ENCODE measurements around the gene FOXP1. TPM values are rescaled to one million over a fixed set of nuclear protein-coding genes. Genes with fewer than 3 reads are reported as not detected.

Gene FOXP1
- total and polyA plus RNA-seq, 9 of the 15 experiments (the other 6 are each of a cell fraction or from before 2014, with no cell fraction given) = 7.7 to 34.5 (median 13.7) TPM

DNA sequence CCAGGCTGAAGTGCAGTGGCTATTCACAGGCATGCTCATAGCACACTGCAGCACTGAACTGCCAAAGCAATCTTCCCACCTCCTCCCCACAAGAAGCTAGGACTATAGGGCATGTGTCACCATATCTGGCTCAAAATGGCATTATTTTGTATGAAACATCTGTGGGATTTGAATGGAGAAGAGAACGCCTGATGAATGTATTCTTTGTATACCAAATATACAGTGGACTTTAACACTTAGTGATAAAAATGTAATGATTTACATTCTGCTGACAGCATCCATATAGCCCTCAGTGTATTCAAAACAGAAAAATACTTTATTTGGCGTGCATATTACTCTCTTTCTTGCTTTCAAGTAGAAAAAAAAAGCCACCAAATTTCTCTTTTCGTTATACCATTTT, 257.8 kb downstream of the FOXP1 start:
- intact Hi-C loops (cut with micrococcal nuclease) = no loop called here
- Histone ChIP-seq H3K9me3 (replicated peaks; ENCODE audit: control insufficient read depth, insufficient read depth, low read depth, low read length) (no peaks in the 10 kb centered on the region), H3K36me3 (ENCODE audit: control insufficient read depth, insufficient read depth, low read length) (no peaks in the 10 kb centered on the region), H3K9ac (ENCODE audit: insufficient read depth in 1 of 2, low read depth in 2 of 2, low read length in 2 of 2) (no peak overlapping the region), H3K4me3 (no peak overlapping the region), H3K4me2 (ENCODE audit: insufficient read depth, low read length) (no peak overlapping the region), H3K79me2 (ENCODE audit: control insufficient read depth, insufficient read depth, low read length) (no peaks in the 10 kb centered on the region; the same call in 2 of the 3 replicates), H3K27me3 (ENCODE audit: control insufficient read depth in 2 of 2, insufficient read depth in 2 of 2, low read length in 2 of 2) (no peaks in the 10 kb centered on the region), H3K27ac (ENCODE audit: extremely low read depth, low read depth, low read length) (no peak overlapping the region), H4K20me1 (replicated peaks; ENCODE audit: control insufficient read depth, insufficient read depth, low read length) (no peaks in the 10 kb centered on the region), H2AFZ (ENCODE audit: low read depth, low read length) (no peak overlapping the region), H3K4me1 (replicated peaks in 1 of 2; ENCODE audit: control insufficient read depth in 2 of 2, insufficient read depth in 2 of 2, low read length in 2 of 2) (no peaks in the 10 kb centered on the region), H3K9me1 (ENCODE audit: control insufficient read depth, insufficient read depth, low read length) (no peaks in the 10 kb centered on the region)
- ATAC-seq = no peak
- 48% methylated on average over 3 of the region's 3 CpGs for whole genome bisulfite sequencing (ENCODE audit: insufficient coverage, low coverage, missing lambda C conversion rate)
- DNase-seq (ENCODE audit: extremely low read depth in 1 of 4, low spot score in 3 of 4) = no peak
- ChIA-PET CTCF (ENCODE audit: low intra/inter-chr PET ratio) (no interaction called here), POLR2A (no interaction called here)
- FAIRE-seq = no peak
- no TSS peak for BruUV-seq (replicated peaks)
- in situ Hi-C loops (cut with MboI) = no loop called here
- TF ChIP-seq HEY1 (CRISPR knock-in tag; IDR thresholded peaks at IDR 0.05; ENCODE audit: borderline replicate concordance) (no peak), SRSF1 (IDR thresholded peaks at IDR 0.05; ENCODE audit: low read depth, low read length) (no peak), RCOR1 (IDR thresholded peaks at IDR 0.05; ENCODE audit: borderline replicate concordance in 1 of 2, low read depth in 2 of 2, low read length in 2 of 2) (no peak), CBX5 (IDR thresholded peaks at IDR 0.05; ENCODE audit: borderline replicate concordance, low read depth) (no peak)
- TF ChIP-seq, protein P1, sequence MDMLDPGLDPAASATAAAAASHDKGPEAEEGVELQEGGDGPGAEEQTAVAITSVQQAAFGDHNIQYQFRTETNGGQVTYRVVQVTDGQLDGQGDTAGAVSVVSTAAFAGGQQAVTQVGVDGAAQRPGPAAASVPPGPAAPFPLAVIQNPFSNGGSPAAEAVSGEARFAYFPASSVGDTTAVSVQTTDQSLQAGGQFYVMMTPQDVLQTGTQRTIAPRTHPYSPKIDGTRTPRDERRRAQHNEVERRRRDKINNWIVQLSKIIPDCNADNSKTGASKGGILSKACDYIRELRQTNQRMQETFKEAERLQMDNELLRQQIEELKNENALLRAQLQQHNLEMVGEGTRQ (CRISPR knock-in tag; IDR thresholded peaks at IDR 0.05) = no peak
- TF ChIP-seq, protein P2, sequence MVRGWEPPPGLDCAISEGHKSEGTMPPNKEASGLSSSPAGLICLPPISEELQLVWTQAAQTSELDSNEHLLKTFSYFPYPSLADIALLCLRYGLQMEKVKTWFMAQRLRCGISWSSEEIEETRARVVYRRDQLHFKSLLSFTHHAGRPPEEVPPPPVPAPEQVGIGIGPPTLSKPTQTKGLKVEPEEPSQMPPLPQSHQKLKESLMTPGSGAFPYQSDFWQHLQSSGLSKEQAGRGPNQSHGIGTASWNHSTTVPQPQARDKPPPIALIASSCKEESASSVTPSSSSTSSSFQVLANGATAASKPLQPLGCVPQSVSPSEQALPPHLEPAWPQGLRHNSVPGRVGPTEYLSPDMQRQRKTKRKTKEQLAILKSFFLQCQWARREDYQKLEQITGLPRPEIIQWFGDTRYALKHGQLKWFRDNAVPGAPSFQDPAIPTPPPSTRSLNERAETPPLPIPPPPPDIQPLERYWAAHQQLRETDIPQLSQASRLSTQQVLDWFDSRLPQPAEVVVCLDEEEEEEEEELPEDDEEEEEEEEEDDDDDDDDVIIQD (CRISPR knock-in tag; IDR thresholded peaks at IDR 0.05) = no peak
